CD4-positive, alpha-beta T cell treated with Interleukin-4 for 1 hour (primary cell): ENCODE results near the gene TSPAN16.

Experiments
- DNase-seq, 2 donors: peaks; one replicate each; pipeline ENCODE4 v3.0.0-alpha.2; 2020 to 2022

The TSPAN16 gene

GRCh38 chr19:11295665-11296245 is at the start of gene TSPAN16:
Gene TSPAN16 (plus strand): TSS chr19:11296160. CDS start chr19:11296298, 138 bp downstream.
- no peak for DNase-seq

DNA sequence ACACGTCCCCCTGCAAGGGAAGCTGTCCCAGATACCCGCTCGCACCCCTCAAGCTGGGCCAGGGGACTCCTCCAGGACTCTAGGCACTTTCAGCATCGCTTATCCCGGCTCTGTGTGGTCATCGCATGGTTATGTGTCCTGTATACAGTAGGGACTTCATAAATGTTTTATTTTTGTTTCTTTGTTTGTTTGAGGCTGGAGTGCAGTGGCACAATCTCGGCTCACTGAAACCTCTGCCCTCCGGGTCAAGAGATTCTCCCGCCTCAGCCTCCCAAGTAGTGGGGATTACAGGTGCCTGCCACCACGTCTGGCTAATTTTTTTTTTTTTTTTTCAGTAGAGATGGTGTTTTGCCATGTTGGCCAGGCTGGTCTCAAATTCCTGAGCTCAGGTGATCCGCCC is 49.0 kb upstream of the TSPAN16 start:
- DNase-seq = no peak

DNA sequence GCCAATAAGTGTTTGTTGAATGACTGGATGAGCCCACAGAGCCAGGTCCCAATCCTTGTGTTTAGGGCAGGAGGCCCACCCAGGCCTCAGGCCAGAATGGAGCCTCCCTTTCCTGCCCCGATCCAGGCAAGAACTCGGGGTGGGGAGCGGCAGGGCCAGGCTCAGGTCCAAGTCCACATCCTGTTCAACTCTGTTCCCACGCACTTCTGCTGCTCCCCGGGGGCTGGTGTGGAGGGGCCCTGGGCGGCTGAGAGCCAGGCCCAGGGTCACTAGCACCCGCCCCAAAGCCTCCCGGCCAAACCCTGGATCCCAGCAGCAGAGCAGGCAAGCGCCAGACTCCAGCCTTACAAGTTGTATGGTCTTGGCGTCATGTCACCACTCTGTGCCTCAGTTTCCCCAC is 48.6 kb upstream of the TSPAN16 start:
- DNase-seq = no peak

GRCh38 chr19:11247934-11248333 is 48.0 kb upstream of the TSPAN16 start:
- no peak for DNase-seq

GRCh38 chr19:11248852-11249251 is 47.1 kb upstream of the TSPAN16 start:
- DNase-seq = no peak

DNA sequence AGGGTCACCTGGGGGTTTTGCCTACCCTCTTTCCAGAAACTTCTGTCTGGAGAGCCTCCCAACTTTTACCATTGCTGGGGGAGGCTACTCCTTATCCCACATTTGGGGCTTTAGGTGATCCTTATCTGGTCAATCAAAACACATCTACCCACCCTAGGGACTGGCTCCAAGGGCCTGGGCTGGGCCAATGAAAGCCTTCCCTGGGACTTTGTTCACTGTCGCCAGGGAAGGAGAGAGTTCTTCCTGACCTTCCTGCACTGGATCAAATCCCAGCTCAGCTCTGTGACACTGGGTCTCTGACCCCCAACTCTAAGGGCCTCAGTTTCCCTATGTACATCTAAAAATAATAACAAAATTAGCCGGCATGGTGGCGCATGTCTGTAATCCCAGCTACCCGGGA is 44.7 kb upstream of the TSPAN16 start:
- no peak for DNase-seq

- no peak for DNase-seq
Observed at GRCh38 chr19:11251650-11252314, 44.2 kb upstream of the TSPAN16 start.

DNA sequence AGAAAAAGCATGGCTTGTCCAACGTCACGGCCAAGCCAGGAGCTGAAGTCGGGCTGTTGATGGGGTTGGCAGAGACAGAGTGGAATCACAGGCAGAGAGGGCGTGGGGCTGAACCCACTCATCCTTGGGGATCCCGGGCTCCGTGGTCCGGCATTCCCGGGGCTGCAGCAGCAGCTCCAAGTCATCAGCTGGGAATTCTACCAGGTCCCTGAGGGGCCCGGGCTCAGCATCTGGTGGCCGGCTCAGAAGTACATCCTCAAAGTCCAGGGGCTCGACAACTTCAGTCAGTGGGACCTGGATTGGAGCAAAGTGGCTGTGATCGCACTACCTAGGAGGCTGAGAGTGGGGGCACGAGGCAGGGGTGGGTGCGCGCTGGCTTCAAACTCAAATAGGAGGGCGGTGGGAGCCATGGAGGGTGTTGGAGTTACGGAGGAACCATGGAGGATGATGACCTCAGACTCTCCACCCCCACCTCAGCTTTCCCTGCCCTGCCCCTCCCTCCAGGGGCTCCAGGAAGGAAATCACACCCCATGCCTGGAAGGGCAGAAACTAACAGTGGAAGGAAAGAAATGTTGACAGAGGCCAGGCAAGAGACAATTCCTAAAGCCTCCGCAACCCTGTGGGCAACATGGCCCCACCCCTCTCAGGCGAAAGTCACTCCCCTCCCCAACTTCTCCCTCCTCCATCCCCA is 43.1 kb upstream of the TSPAN16 start:
- DNase-seq = no peak

GRCh38 chr19:11254666-11255065 is 41.3 kb upstream of the TSPAN16 start:
- DNase-seq = no peak

- no peak for DNase-seq
Observed at GRCh38 chr19:11256189-11256588, 39.8 kb upstream of the TSPAN16 start.

DNA sequence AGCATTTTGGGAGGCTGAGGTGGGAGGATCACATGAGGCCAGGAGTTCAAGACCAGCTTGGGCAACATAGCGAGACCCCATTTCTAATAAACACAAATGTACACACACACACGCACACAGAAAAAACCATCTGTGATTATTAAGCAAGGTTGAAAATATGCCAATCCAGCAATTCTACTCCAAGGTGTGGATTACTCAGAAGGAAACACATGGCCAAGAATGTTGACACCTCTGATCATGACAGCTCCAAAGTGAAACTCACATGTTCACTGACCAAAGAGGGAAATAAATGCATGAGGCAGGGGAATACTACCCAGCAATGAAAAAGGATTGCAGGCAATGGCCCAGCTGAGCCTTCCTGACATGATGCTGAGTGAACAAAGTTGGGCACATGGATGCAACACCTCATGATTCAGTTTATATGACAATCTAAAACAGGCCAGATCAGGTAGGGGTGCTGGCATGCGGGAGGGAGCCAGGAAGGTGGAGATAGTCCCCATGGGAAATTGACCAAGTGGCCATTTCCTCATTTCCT is 38.0 kb upstream of the TSPAN16 start:
- DNase-seq = no peak

DNA sequence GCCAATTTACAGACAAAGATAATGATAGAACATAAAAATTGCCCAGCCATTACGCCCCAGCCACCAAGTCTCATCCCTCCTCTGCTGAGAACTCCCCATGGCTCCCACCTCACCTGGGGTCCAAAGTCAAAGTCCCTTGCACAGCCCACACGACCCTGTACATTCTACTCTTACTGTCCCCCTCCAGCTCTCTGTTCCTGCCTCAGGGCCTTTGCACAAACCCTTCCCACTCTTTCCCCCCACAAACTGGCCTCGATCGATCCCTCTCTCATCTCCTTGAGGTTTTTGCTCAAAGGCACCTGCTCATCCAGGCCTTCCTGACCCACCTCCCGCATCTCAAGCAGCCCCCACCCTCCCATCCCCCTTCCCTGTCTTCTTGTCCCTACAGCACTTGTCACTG is 35.0 kb upstream of the TSPAN16 start:
- DNase-seq = no peak

GRCh38 chr19:11261431-11261970 is 34.5 kb upstream of the TSPAN16 start:
- DNase-seq = no peak

- no peak for DNase-seq
Observed at GRCh38 chr19:11261971-11262839, 33.8 kb upstream of the TSPAN16 start, which contains the start of gene DOCK6. Gene DOCK6 (minus strand): TSS chr19:11262524. CDS start chr19:11262440, 84 bp downstream.

GRCh38 chr19:11263726-11264125 is 32.2 kb upstream of the TSPAN16 start:
- DNase-seq = no peak

DNA sequence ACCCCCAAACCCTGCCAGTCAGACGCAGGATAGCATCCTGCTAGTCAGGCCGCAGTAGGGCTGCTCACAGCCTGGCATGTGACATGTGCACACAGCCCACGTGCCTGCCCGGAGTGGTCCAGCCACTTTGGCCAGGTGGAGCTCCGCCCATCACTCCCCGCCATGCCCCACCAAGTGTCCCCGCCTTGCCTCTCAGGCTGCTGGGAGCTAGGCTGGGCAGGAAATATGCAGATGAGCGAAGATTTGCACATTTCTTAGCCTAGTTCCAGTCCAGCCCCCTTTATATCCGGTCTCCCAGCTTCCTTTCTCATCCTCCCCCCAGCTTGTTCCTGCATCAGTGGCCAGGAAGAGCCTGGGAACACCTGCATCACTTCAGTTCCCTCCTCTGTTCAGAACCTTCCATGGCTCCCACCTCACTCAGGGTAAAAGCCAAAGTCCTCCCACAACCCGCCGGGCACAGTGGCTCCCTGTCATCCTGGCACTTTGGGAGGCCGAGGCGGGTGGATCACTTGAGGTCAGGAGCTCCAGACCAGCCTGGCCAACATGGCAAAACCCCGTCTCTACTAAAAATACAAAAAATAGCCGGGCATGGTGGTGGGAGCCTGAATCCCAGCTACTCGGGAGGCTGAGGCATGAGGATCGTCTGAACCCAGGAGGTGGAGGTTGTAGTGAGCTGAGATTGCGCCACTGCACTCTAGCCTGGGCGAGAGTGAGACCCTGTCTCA is 31.3 kb upstream of the TSPAN16 start:
- DNase-seq = no peak

DNA sequence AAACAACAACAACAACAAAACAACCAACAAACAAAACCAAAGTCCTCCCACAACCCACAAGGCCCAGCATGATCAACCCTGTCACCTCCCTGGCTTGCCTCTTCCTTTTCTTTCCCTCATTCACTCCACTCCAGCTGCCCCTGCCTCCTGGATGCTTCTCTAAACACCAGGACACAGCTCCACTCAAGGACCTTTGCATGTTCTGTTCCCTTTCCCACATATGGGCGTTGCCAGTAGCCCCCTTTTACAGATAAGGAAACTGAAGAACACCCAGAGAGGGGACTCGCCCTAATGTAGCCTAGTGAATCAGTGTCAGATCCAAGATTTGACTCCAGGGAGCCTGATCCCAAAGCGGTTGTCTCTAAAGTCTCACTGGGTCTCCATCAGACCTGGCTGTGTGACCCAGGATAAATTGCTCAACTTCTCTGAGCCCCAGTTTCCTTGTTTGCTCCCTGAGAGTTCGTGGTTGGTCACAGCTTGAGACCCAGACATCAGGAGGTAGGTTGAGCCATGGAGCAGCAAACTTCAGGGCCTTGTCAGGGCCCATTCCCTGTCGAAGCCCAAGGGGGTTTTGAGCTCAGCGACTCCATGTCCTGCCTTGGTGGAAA is 30.7 kb upstream of the TSPAN16 start:
- DNase-seq = no peak

DNA sequence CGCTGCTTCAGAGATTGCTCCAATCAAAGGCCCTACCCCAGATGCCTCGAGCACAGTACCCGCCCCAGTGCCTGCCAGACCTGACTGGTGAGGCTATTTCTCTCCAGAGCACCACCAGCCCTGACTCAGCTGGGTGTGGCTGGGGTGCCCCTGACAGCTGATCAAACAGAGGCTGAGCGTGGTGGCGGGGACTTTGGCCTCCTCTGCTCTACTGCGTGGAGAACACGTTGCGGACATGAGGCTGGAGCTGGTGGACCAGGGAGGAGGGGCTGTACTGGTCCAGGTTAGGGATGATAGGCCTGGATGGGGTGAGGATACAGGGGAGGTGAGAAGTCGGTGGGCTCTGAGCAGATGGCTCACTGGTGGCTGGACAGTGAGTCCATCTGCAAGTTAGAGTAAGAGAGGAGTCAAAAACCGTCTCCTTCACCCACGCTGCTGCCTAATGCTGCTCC is 30.1 kb upstream of the TSPAN16 start:
- DNase-seq = no peak

- no peak for DNase-seq
Observed at GRCh38 chr19:11267316-11268085, 28.5 kb upstream of the TSPAN16 start.

DNA sequence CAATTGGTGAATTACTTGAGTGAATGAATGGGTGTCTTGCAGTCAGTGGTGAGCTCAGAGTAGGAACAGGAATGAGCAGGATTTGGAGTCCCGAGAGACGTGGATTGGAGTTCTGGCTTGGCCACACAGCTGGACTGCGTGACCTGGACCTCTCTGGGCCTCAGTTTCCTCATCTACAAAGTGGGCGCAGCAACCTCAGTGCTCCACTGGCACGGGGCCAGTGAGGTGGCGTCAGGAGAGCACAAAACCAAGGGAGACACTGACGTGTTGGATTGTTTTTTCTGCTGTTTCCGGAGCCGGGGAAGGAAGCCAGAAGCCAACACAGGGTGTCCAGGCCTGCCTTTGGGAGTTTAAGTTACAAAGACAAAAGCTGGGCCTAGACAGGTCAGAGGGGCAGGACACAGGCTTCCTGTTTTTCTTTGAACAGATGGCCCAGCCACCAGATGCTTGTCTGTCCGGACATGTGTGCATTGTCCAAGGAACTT is 27.1 kb upstream of the TSPAN16 start:
- no peak for DNase-seq
